Neuronal stem cell (in vitro differentiated cells): Measurements from ENCODE around the gene NKPD1.

ENCODE experiments used
- DNase-seq: peaks from one replicate; pipeline ENCODE4 v3.0.0-alpha.2; 2013; ENCODE audit warnings: low spot score
- H2AFZ ChIP-seq: one replicate; pipeline ENCODE4 v1.6.1; 2013; ENCODE audit warnings: mild to moderate bottlenecking, low read length, inconsistent platforms
- H2AK5ac ChIP-seq: 2 replicates; pipeline ENCODE4 v1.6.1; 2013; ENCODE audit warnings: low read depth, mild to moderate bottlenecking, inconsistent platforms, low read length, moderate library complexity, mixed read lengths
- H2BK120ac ChIP-seq: 2 replicates; pipeline ENCODE4 v1.6.1; 2013; ENCODE audit warnings: low read depth, mild to moderate bottlenecking, inconsistent platforms, low read length, moderate library complexity, mixed read lengths
- H2BK12ac ChIP-seq: one replicate; pipeline ENCODE4 v1.6.1; 2013; ENCODE audit warnings: low read length, inconsistent platforms
- H2BK15ac ChIP-seq: 2 replicates; pipeline ENCODE4 v1.6.1; 2013; ENCODE audit warnings: mild to moderate bottlenecking, low read length, inconsistent platforms, mixed read lengths
- H2BK5ac ChIP-seq: one replicate; pipeline ENCODE4 v1.6.1; 2013; ENCODE audit warnings: inconsistent platforms, mild to moderate bottlenecking, low read length, moderate library complexity
- H3K14ac ChIP-seq: one replicate; pipeline ENCODE4 v1.6.1; 2013; ENCODE audit warnings: low read length, inconsistent platforms
- H3K18ac ChIP-seq: 2 replicates; pipeline ENCODE4 v1.6.1; 2013; ENCODE audit warnings: low read length, inconsistent platforms
- H3K23ac ChIP-seq: 2 replicates; pipeline ENCODE4 v1.6.1; 2013; ENCODE audit warnings: low read depth, mild to moderate bottlenecking, mixed read lengths, low read length, inconsistent platforms; ENCODE audit not compliant: poor library complexity
- H3K27ac ChIP-seq: replicated peaks from 3 replicates; pipeline ENCODE4 v1.5.1; 2013; ENCODE audit warnings: low read length, inconsistent platforms
- H3K27me3 ChIP-seq, 3 experiments: 2 replicates each; pipeline ENCODE4 v1.6.1; 2013; ENCODE audit warnings: low read length in 3 of 3, mild to moderate bottlenecking in 2 of 3, inconsistent platforms in 1 of 3, low read depth in 1 of 3, mixed read lengths in 1 of 3, moderate library complexity in 1 of 3; ENCODE audit not compliant: control insufficient read depth in 3 of 3, insufficient read depth in 3 of 3
- H3K36me3 ChIP-seq, 2 donors: replicated peaks in 1 of 2; 2 replicates each; pipeline ENCODE4 v1.6.1; 2013; ENCODE audit warnings: low read length in 2 of 2; ENCODE audit not compliant: control insufficient read depth in 2 of 2, insufficient read depth in 2 of 2
- H3K4ac ChIP-seq: 2 replicates; pipeline ENCODE4 v1.6.1; 2013; ENCODE audit warnings: inconsistent platforms, mild to moderate bottlenecking, low read length, moderate library complexity
- H3K4me1 ChIP-seq, 2 donors: 1 replicate in 1 of 2; 2 replicates in 1 of 2; pipeline ENCODE4 v1.6.1; 2013; ENCODE audit warnings: low read length in 2 of 2, low read depth in 1 of 2; ENCODE audit not compliant: control insufficient read depth in 2 of 2, insufficient read depth in 1 of 2
- H3K4me2 ChIP-seq: one replicate; pipeline ENCODE4 v1.6.1; 2013; ENCODE audit warnings: mild to moderate bottlenecking, low read length, inconsistent platforms; ENCODE audit not compliant: insufficient read depth, poor library complexity, severe bottlenecking
- H3K4me3 ChIP-seq, 2 donors: 2 replicates each; pipeline ENCODE4 v1.5.1; 2013; ENCODE audit warnings: low read length in 2 of 2, mild to moderate bottlenecking in 2 of 2, inconsistent platforms in 1 of 2, moderate library complexity in 1 of 2
- H3K79me1 ChIP-seq: one replicate; pipeline ENCODE4 v1.6.1; 2013; ENCODE audit warnings: low read depth, mild to moderate bottlenecking, inconsistent platforms, low read length, moderate library complexity
- H3K9ac ChIP-seq: one replicate; pipeline ENCODE4 v1.6.1; 2013; ENCODE audit warnings: mild to moderate bottlenecking, low read depth, low read length, inconsistent platforms; ENCODE audit not compliant: poor library complexity
- H3K9me3 ChIP-seq, 2 donors: replicated peaks in 1 of 2; 2 replicates each; pipeline versions ENCODE3 to v1.6.1; 2013; ENCODE audit warnings: low read length in 2 of 2, mild to moderate bottlenecking in 2 of 2, inconsistent platforms in 1 of 2, low read depth in 1 of 2, mixed read lengths in 1 of 2, moderate library complexity in 1 of 2; ENCODE audit not compliant: control insufficient read depth in 2 of 2, insufficient read depth in 1 of 2
- H4K8ac ChIP-seq: one replicate; pipeline ENCODE4 v1.6.1; 2013; ENCODE audit warnings: low read depth, mild to moderate bottlenecking, inconsistent platforms, low read length, moderate library complexity
- H4K91ac ChIP-seq: one replicate; pipeline ENCODE4 v1.6.1; 2013; ENCODE audit warnings: low read length, low read depth, mild to moderate bottlenecking, inconsistent platforms; ENCODE audit not compliant: poor library complexity
- WGBS, 2 donors: extraction: QIAGEN DNeasy Blood & Tissue Kit; methylation state at CpG; one replicate each; pipeline ENCODE4 v1.1.7; 2013; ENCODE audit warnings: missing lambda C conversion rate in 2 of 2, mixed read lengths in 1 of 2; ENCODE audit not compliant: insufficient read length in 2 of 2, insufficient replicate concordance in 1 of 2; ENCODE audit errors: extremely low coverage in 2 of 2; 5-methylcytosine and 5-hydroxymethylcytosine counted together

NKPD1 gene

DNA sequence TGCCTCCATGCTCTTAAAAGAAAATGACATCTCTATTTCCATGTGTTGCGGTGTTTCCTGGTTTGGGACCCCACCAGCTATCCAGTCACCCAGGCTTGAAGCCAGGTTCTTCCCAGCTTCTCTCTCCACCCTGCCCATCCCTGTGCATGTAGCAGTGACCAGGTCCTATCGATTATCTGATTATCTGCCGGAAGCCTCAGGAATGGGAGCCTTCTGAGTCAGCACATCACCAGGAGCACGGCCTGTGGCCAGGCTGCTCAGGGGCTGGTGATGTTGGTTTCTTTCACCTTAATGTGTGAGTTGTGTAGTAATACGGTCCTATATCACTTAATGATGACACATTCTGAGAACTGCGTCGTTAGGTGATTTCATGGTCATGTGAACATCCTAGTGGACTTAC, 34.1 kb downstream of the NKPD1 start:
- Histone ChIP-seq H3K4me1 (peaks cover 4 to 10% of the 10 kb centered on the region in 2 donors), H2BK120ac (no peak overlapping the region), H3K23ac (peak overlapping the region; percentile 10), H2BK5ac (no peak overlapping the region), H3K27me3 (no peaks in the 10 kb centered on the region), H4K8ac (no peak overlapping the region), H2AFZ (no peak overlapping the region), H2BK12ac (no peak overlapping the region), H3K14ac (no peak overlapping the region), H3K36me3 (no peaks in the 10 kb centered on the region), H3K27ac (no peak overlapping the region), H3K4me3 (no peak overlapping the region), H4K91ac (no peak overlapping the region), H3K18ac (no peak overlapping the region), H3K9ac (no peak overlapping the region), H3K9me3 (no peaks in the 10 kb centered on the region), H3K79me1 (peaks cover 23% of the 10 kb centered on the region), H3K4ac (no peak overlapping the region), H2AK5ac (no peak overlapping the region), H2BK15ac (no peak overlapping the region), H3K4me2 (no peak overlapping the region)
- WGBS, 2 donors = no CpG with 5 or more reads among the region's 7 CpGs
- DNase-seq = no peak

- Histone ChIP-seq H3K9me3 (no peaks in the 10 kb centered on the region), H3K23ac (peak overlapping the region; percentile 87), H3K4me3 (no peak overlapping the region), H3K27me3 (no peaks in the 10 kb centered on the region), H3K27ac (no peak overlapping the region), H4K8ac (no peak overlapping the region), H2BK5ac (no peak overlapping the region), H4K91ac (no peak overlapping the region), H2BK12ac (peak overlapping the region; percentile 73), H2BK15ac (no peak overlapping the region), H2AK5ac (no peak overlapping the region), H2AFZ (no peak overlapping the region), H3K18ac (peak overlapping the region; percentile 44), H3K4me2 (no peak overlapping the region), H3K79me1 (peaks cover 22% of the 10 kb centered on the region), H3K9ac (no peak overlapping the region), H3K4me1 (peaks cover 4 to 9% of the 10 kb centered on the region in 2 donors), H3K4ac (no peak overlapping the region), H3K14ac (no peak overlapping the region), H2BK120ac (no peak overlapping the region), H3K36me3 (no peaks in the 10 kb centered on the region)
- WGBS, 2 donors = no CpG with 5 or more reads among the region's 12 CpGs
- peak; percentile 41 for DNase-seq
Measured at GRCh38 chr19:45125975-45126493, 34.7 kb downstream of the NKPD1 start.

DNA sequence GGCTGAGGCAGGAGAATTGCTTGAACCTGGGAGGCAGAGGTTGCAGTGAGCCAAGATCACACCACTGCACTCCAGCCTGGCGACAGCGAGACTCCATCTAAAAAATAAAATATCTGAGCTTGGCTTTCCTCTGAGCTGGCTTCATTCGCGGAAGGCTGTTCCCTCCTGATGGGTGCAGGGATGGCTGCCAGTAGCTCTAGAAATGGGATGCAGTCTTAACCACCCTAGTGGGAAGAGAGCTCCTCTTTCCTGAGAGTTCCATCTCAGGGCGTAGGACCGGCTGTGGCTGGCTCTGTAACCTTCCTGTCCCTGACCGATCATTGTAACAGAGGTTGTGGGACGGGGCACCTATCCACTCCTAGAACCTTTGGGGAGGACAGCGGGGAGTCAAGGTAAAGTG, 35.4 kb downstream of the NKPD1 start:
- DNase-seq = no peak
- H3K79me1 ChIP-seq = peaks cover 23% of the 10 kb centered on the region
- H3K9me3 ChIP-seq = no peaks in the 10 kb centered on the region
- H3K36me3 ChIP-seq = no peaks in the 10 kb centered on the region
- H3K4me1 ChIP-seq = peaks cover 0 to 4% of the 10 kb centered on the region in 2 donors
- H2AK5ac ChIP-seq = no peak overlapping the region
- no peak overlapping the region for H3K4ac ChIP-seq
- no peak overlapping the region for H3K4me3 ChIP-seq
- H3K18ac ChIP-seq = no peak overlapping the region
- no CpG with 5 or more reads among the region's 9 CpGs for WGBS, 2 donors
- no peaks in the 10 kb centered on the region for H3K27me3 ChIP-seq
- H3K27ac ChIP-seq = no peak overlapping the region
- no peak overlapping the region for H3K9ac ChIP-seq
- H3K4me2 ChIP-seq = no peak overlapping the region
- no peak overlapping the region for H3K14ac ChIP-seq
- no peak overlapping the region for H4K8ac ChIP-seq
- H3K23ac ChIP-seq = no peak overlapping the region
- H2BK12ac ChIP-seq = no peak overlapping the region
- H2AFZ ChIP-seq = no peak overlapping the region
- no peak overlapping the region for H4K91ac ChIP-seq
- H2BK15ac ChIP-seq = no peak overlapping the region
- H2BK120ac ChIP-seq = no peak overlapping the region
- no peak overlapping the region for H2BK5ac ChIP-seq

- H2BK120ac ChIP-seq = no peak overlapping the region
- no peak overlapping the region for H2BK15ac ChIP-seq
- H3K23ac ChIP-seq = no peak overlapping the region
- H3K18ac ChIP-seq = no peak overlapping the region
- H2BK5ac ChIP-seq = no peak overlapping the region
- H4K91ac ChIP-seq = no peak overlapping the region
- H3K14ac ChIP-seq = no peak overlapping the region
- H3K4me3 ChIP-seq = no peak overlapping the region
- no CpG with 5 or more reads among the region's 6 CpGs for WGBS, 2 donors
- H3K9me3 ChIP-seq = no peaks in the 10 kb centered on the region
- H3K4me2 ChIP-seq = no peak overlapping the region
- no peak overlapping the region for H3K4ac ChIP-seq
- no peak overlapping the region for H2AFZ ChIP-seq
- no peak overlapping the region for H3K9ac ChIP-seq
- H4K8ac ChIP-seq = no peak overlapping the region
- DNase-seq = no peak
- H3K79me1 ChIP-seq = peaks cover 26% of the 10 kb centered on the region
- H3K4me1 ChIP-seq = no peaks in the 10 kb centered on the region
- no peaks in the 10 kb centered on the region for H3K27me3 ChIP-seq
- no peak overlapping the region for H3K27ac ChIP-seq
- no peak overlapping the region for H2BK12ac ChIP-seq
- H3K36me3 ChIP-seq = no peaks in the 10 kb centered on the region
- no peak overlapping the region for H2AK5ac ChIP-seq
Measured at GRCh38 chr19:45124021-45124420, 36.8 kb downstream of the NKPD1 start.
